ENCODE data around the gene IL17RD.

The IL17RD gene

GRCh38 chr3:57164657-57165573, at the start of gene IL17RD:
Gene IL17RD, minus strand, starts transcription at chr3:57165353. Its CDS starts 67 bp downstream, at chr3:57165286.
- peak; percentile 88 for DNase-seq (ENCODE audit: low spot score)

GRCh38 chr3:57206423-57206822, 41.3 kb upstream of the IL17RD start:
- DNase-seq (ENCODE audit: low spot score), result no peak

GRCh38 chr3:57199895-57200297, 34.7 kb upstream of the IL17RD start, which contains the start of gene HESX1:
Gene HESX1, minus strand, starts transcription at chr3:57199978. Its CDS starts 60 bp downstream, at chr3:57199918.
- no peak for DNase-seq (ENCODE audit: low spot score)

- DNase-seq (ENCODE audit: low spot score), result no peak
Observed at GRCh38 chr3:57194641-57195040, 29.5 kb upstream of the IL17RD start.

- DNase-seq (ENCODE audit: low spot score), result no peak
Observed at GRCh38 chr3:57192028-57192427, 26.9 kb upstream of the IL17RD start.

DNA sequence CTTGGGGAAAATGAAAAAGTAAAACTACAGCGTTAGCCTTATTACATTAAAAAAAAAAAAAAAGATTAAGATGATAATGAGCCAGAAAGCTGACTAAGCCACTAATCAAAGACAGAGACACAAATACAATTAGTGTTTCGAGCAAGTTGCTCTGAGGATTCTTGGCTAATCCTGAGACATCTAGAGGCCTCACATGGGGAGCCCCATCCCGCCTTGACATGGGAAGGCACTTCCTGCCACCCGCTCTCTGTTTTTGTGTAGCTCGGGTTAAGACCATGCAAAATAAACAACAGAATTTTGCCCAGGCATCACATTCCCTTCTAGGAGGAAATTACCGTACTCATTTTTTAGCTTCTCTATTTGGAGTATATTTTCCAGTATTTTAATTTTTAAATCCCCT, 19.4 kb upstream of the IL17RD start:
- no peak for DNase-seq (ENCODE audit: low spot score)

DNA sequence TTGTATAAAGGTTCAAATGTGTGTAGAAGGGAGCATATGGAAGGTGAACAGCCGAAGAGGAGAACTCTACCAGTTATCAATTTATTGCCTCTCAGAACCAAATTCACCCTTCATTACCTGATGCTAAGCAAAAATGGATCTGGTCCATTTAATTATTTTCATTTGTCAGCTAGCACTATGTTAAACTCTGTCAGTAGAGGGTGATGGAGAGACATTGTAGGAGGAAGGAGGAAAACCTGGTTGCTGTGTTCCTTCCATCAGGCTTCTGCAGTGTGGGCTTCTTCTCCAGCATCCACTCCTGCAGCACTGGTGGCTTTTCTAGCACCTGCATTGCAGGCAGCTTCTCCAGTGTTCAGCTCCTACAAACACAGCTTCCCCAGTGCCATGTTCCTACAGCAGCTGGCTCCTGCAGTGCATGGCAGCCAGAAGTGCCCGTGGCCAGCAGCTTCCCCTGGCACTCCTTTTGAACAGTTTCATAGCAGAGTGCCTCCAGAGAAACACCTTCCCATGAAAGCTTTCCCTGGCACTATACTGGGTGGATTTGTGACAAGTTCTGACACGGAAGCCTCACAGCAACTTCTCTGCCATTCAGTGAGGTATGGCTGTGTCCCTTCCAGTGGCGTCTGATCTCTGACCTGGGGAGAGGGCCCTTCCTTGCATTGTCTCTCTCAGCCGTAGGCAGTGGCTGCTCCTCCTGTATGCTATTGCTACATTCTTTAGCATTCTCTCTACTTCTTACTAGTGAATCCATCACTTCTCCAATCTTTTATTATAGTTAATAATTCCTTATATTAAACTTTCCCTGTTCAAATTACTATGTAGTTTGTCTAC, 14.6 kb upstream of the IL17RD start:
- no peak for DNase-seq (ENCODE audit: low spot score)

- no peak for DNase-seq (ENCODE audit: low spot score)
Observed at GRCh38 chr3:57176045-57176444, 10.9 kb upstream of the IL17RD start.

- DNase-seq (ENCODE audit: low spot score), result no peak
Observed at GRCh38 chr3:57173687-57174086, 8.5 kb upstream of the IL17RD start.

DNA sequence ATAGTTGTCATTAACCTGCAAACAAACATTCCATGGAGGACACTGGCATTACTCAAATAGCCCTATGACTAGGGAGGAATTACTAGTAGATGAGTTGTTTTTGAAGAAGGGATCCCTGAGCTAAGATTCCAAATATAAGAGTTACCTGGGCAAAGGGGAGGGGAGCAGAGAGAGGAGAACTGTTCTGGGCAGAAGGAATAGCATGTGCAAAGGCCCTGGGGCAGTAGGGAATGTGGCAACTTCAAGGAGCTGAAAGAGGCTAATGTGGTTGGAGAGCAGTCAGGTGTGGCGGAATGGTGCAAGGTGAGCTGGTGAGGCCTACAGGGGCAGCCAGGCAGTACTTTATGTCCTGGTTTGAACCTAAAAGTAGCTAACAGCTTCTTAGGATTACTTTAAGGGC, 5.8 kb upstream of the IL17RD start:
- no peak for DNase-seq (ENCODE audit: low spot score)

DNA sequence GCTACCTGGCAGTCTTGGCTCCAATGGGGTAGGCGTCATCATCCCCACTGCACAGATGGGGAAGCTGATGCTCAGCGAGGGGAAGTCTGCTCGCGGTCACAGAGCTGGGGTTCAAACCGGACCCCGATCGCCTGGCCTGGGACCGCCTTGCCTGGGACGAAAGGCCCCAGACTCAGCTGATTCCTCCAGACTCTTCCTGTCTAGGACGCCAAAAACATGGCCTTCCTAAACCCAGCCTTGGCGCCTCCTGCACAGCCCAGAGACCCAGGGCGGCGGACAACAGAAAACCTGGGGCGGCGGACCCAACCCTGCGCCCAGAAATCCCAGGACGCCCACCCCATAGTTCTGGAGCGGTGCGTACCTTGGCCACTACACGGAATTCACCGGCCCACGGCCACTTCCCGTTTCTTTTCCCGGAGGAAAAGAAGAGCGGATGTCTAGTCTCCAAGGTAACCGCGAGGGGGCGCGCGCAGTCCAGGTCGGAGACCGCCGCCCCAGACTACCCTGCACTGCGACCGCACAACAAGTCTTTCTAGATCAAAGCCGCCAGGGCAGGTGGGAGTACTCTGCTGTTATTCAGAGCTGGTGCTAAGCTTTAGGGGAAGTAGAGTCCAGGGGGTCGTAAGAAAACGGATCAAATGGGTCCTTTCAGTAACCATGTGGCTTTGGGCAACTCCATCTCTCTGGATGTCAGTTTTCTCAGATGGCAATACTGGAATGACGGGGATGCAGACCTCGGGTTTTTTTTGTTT, 4.9 kb upstream of the IL17RD start:
- DNase-seq (ENCODE audit: low spot score), result peak; percentile 88

DNA sequence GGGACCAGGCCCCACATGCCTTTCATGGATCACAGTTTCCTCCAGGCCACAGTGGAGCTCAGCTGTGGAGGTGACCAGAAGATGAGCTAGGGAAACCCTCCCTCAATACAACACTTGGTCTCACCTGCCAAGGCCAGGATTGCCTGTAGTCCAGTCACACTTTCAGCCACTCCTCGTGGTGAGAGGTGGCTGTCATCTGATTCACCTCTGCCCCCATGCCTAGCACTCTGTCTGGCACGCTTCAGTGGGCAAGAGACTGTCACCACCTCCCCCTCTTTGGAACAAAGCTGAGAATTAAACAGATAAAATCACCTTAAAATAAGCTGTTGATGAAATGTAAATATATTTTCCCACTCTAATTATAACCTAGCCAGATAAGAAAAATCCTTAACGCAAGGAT, 4.0 kb upstream of the IL17RD start:
- DNase-seq (ENCODE audit: low spot score), result no peak

DNA sequence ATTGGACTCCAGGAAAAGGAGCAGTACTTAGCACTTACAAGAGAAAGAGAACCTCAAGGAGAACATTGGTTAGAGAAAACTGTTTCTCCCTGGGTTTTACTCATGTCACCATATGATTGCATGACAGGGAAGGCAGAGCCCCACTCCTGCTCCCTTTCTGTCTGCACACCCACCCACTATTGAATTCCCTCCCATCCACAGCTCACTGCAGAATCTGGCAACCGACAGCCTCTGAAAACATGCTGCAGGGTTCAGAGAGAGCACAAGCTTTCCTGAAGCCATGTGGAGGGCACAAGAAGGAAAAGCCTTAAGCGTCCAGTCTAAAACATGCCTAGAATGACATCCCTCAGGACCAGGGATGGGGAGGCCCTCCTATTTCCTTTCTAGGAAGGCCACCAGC, 3.0 kb upstream of the IL17RD start:
- no peak for DNase-seq (ENCODE audit: low spot score)

DNA sequence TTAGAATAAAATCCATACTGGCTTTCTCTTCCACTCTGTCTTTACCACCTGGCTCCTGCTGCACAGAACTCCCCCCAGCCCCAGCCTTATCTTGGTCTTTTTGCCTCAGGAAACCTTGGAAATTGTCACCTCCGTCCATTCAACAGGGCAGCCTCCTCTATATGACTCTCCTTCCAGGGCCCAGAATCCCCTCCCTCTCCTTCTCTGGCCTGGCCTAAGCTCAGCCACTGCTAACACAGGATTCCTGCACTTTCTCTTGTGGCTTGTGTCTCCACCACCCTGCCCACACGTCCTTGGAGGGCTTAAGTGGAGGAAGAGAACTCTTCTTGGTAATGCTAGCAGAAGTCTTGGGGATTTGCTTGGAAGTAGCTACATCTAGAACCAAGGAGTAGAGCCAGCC, 1.5 kb upstream of the IL17RD start:
- no peak for DNase-seq (ENCODE audit: low spot score)

DNA sequence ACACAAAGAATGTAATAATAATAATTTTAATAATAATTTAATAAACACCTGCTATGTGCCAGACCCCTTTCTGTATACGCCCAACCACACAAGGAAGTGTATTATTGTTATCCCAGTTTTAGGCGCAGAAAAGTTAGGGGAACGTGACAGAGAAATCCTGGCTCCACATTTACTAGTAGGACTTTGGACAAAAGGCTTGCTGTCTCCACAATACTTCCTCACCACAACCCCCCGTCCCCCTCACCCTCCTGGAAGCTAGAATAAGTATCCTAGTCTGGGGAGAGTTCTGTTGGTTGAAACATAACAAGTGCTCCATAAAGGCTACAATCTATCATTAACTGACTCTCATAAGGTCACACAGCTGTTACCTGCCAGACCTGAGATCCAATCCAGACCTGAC, 488 bp upstream of the IL17RD start:
- no peak for DNase-seq (ENCODE audit: low spot score)

GRCh38 chr3:57164217-57164656, 916 bp downstream of the IL17RD start:
- no peak for DNase-seq (ENCODE audit: low spot score)

GRCh38 chr3:57163751-57164150, 1.4 kb downstream of the IL17RD start:
- no peak for DNase-seq (ENCODE audit: low spot score)

DNA sequence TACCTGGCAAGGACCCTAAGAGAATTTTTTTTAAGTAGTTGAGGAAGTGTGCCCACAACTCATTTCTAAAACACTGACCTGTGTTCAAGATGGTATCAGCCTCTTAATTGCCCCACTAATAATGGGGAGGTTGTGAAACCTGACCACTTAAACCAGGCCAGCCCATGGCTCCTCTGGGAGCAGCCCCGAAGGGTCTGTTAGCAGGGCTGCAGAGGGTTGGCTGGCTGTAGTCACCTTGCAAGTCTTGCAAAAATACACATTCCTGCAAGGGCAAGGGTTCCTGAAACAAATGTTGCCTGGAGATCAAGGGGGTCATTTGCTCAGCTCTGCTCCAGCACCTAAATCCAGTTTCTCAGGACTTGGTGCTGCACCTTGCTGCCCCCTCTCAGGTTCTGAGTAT, 3.2 kb downstream of the IL17RD start:
- DNase-seq (ENCODE audit: low spot score), result no peak

DNA sequence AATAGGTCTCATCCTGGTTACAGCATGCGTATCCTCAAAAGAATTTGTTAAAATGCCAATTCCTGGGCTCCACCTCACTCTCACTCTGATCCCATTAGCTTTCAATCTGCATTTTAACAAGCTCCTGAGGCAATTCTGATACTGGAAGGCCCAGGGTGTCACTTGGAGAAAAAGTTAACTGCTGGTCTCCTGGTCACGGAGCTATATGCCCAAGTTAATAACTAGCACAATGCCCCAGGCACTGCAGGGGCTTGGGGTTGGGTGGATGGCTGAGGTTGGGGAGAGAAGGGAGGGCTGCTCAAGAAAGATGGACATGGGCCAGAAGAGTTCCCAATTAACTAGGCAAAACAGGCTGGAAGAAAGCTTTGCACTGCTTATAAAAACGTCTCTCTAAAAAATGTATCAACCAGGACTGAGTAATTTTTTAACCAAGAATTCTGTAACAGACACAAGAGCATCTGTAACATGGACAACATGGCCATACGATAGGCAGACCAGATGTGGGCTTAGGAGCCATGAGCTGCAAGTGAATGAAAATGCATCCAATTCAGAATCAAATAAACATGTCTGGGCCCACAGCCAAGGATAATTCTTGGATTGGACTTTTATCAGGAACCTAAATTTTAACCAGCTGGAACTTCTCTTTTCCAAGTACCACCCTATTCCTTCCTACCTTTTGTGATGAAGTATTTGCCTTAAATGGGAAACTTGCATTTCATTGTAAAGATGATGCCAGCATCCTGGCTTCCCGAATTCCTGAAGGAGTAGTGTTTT, 4.2 kb downstream of the IL17RD start:
- DNase-seq (ENCODE audit: low spot score), result no peak

DNA sequence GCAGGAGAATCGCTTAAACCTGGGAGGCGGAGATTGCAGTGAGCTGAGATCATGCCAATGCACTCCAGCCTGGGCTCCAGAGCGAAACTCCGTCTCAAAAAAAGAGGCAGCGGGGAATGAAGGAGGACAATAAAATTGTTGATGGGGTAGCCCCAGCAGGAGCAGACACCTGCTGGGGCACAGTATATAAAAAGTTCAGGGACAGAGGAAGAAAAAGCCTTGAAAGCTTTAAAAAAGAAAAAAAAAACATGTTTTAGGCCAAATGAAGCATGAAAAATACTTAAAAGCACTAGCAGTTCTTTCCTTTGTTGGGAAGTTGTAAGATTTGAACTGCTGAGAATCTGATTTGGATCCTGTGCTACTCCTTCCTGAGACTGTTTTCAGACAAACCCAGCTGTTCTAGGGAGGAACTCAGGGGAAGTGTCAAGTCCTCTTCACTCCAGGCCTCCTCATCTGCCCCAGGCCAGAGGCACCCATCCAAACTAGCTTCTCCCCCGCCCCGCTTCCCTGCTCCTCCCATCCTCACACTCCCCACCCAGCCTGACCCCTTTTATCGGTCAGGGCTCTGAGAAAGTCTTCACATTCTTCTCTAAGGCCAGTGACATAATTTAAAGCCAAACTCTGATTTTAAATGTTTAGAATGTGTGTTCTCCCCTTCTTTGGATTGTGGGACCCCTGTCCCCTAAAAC, 4.9 kb downstream of the IL17RD start:
- DNase-seq (ENCODE audit: low spot score), result no peak
